Suprapubic skin (tissue), 4 donors: ENCODE measurements around the gene FES. TPM values are rescaled to one million over a fixed set of nuclear protein-coding genes. Genes with fewer than 3 reads are reported as not detected.
A peak's percentile ranks its signal among the peaks of the same experiment; 100 is the strongest.

Experiments
- DNase-seq, 2 donors: peaks; one replicate each; pipeline ENCODE4 v3.0.0-alpha.2; 2019; ENCODE audit warnings: low spot score in 2 of 2
- H3K27ac ChIP-seq: fragments of 200-600 bp; sonication (generic); one replicate; pipeline ENCODE4 v1.5.1; 2019
- H3K27me3 ChIP-seq: fragments of 200-600 bp; sonication (generic); one replicate; pipeline ENCODE4 v1.5.1; 2019
- H3K36me3 ChIP-seq: fragments of 200-600 bp; sonication (generic); one replicate; pipeline ENCODE4 v1.5.1; 2019
- H3K4me1 ChIP-seq: fragments of 200-600 bp; sonication (generic); one replicate; pipeline ENCODE4 v1.5.1; 2019
- H3K4me3 ChIP-seq: fragments of 200-600 bp; sonication (generic); one replicate; pipeline ENCODE4 v1.5.1; 2019; ENCODE audit warnings: mild to moderate bottlenecking
- H3K9me3 ChIP-seq: fragments of 200-600 bp; sonication (generic); one replicate; pipeline ENCODE4 v1.5.1; 2019
- EP300 ChIP-seq: sonication (generic); formaldehyde crosslinking; IDR thresholded peaks from one replicate; pipeline ENCODE4 v1.6.1; 2017; ENCODE audit warnings: antibody characterized with exemption
- POLR2A ChIP-seq, 2 donors: fragments of 450-650 bp; IDR thresholded peaks; one replicate each; pipeline ENCODE4 v1.6.1; 2017; ENCODE audit warnings: antibody characterized with exemption in 2 of 2, mild to moderate bottlenecking in 2 of 2, moderate library complexity in 2 of 2
- POLR2AphosphoS5 ChIP-seq, 3 donors: sonication (generic); formaldehyde crosslinking; IDR thresholded peaks; one replicate each; pipeline ENCODE4 v1.6.1; 2017; ENCODE audit warnings: antibody characterized with exemption in 3 of 3
- WGBS: methylation state at CpG from one replicate; pipeline ENCODE4 v1.1.5; 2018; 5-methylcytosine and 5-hydroxymethylcytosine counted together
- total RNA-seq, 4 donors: library from RNA; depleted of rRNA; stranded (reverse); fragments of >200 nt; gene quantifications; one replicate each; pipeline ENCODE4 v1.1.0, GENCODE V29; 2016
- TF ChIP-seq, protein P1 (sequence below), 2 donors: fragments of 200-600 bp in 1 of 2; fragments of 450-650 bp in 1 of 2; sonication (generic) in 1 of 2; IDR thresholded peaks; one replicate each; pipeline ENCODE4 v1.5.1; 2016 to 2019; ENCODE audit warnings: antibody characterized with exemption in 2 of 2, mild to moderate bottlenecking in 1 of 2, moderate library complexity in 1 of 2

FES gene
- total RNA-seq, 4 donors from 2014 or later, result 6.3 to 18.7 (median 11.8) TPM

DNA sequence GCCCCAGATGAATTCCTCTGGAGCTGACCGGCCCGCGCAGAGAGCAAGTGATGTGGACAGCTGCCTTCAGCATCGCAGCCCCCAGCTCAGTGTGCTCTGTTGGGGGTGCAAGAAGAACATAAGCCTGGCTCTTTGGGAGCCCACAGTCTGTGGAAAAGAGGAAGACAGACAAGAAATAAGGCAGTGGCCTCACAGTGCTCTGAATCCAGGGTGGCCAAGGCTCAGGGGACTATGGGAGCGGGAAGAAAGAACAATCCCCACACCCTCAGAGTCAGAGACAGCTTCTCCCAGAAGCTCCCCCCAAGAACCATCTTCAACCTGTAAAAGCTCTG, 48.3 kb downstream of the FES start:
- H3K27me3 ChIP-seq, result no peaks in the 10 kb centered on the region
- H3K4me3 ChIP-seq, result peak overlapping the region; percentile 64
- no peaks in the 10 kb centered on the region for H3K9me3 ChIP-seq
- H3K4me1 ChIP-seq, result peaks cover 72% of the 10 kb centered on the region
- TF ChIP-seq EP300 (no peak), POLR2A (IDR thresholded peaks at IDR 0.05) (no peak), POLR2AphosphoS5 (IDR thresholded peaks at IDR 0.05) (no peak)
- TF ChIP-seq, protein P1, sequence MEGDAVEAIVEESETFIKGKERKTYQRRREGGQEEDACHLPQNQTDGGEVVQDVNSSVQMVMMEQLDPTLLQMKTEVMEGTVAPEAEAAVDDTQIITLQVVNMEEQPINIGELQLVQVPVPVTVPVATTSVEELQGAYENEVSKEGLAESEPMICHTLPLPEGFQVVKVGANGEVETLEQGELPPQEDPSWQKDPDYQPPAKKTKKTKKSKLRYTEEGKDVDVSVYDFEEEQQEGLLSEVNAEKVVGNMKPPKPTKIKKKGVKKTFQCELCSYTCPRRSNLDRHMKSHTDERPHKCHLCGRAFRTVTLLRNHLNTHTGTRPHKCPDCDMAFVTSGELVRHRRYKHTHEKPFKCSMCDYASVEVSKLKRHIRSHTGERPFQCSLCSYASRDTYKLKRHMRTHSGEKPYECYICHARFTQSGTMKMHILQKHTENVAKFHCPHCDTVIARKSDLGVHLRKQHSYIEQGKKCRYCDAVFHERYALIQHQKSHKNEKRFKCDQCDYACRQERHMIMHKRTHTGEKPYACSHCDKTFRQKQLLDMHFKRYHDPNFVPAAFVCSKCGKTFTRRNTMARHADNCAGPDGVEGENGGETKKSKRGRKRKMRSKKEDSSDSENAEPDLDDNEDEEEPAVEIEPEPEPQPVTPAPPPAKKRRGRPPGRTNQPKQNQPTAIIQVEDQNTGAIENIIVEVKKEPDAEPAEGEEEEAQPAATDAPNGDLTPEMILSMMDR (IDR thresholded peaks at IDR 0.05), result no peak
- H3K36me3 ChIP-seq, result peaks cover 5% of the 10 kb centered on the region
- H3K27ac ChIP-seq, result peak overlapping the region; percentile 82
- DNase-seq, result no peak
- 16% methylated on average over 4 of the region's 5 CpGs for WGBS

GRCh38 chr15:90933301-90933700, 49.0 kb downstream of the FES start:
- DNase-seq, result no peak

DNA sequence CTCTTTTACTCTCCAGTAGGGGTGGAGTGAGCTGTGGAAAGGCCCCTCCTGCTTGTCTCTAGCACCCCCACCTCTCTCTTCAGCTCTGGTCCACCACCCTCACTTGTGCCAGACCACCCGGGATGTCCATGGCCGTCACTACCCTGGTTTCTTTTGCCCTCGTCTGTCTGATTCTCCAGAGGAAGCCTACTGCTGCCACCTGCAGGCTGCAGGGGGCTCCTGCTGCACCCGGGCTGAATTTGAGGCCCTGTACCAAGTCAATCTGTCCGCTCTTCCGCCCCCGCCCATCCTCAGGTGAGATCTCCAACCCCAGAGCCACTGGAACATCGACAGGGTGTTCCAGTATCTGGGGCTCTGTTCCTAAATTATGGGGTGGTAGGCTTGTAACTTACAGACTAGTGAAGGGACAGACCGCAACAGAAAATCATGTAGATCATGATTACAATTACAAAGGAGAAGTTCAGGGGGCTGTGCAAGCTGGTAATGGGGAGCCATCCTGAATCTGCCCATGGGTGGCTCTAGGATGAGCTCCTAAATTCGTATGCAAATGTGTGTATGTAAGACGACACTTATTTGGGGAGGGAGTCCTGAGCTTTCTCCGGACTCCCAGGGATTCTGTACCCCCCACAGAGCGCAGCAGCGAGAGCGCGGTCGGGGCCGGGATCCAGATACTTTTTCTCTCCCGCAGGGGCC, 50.1 kb downstream of the FES start:
- DNase-seq, result peak in 1 of 2 donors; percentile 90
- peak overlapping the region; percentile 85 for H3K4me3 ChIP-seq
- under 1% methylated on average over 15 of the region's 19 CpGs for WGBS

More at GRCh38 chr15:90933301-90933700, 49.0 kb downstream of the FES start:
- TF ChIP-seq POLR2A (IDR thresholded peaks at IDR 0.05), result no peak
- TF ChIP-seq, protein P1 (IDR thresholded peaks at IDR 0.05), result no peak
- TF ChIP-seq EP300, result no peak
- no peak for TF ChIP-seq POLR2AphosphoS5 (IDR thresholded peaks at IDR 0.05)
- WGBS, result 79% methylated on average over 1 of the region's 1 CpG
- Histone ChIP-seq H3K36me3 (peaks cover 5% of the 10 kb centered on the region), H3K27me3 (no peaks in the 10 kb centered on the region), H3K4me1 (peaks cover 72% of the 10 kb centered on the region), H3K9me3 (no peaks in the 10 kb centered on the region), H3K27ac (no peak overlapping the region), H3K4me3 (no peak overlapping the region)

DNA sequence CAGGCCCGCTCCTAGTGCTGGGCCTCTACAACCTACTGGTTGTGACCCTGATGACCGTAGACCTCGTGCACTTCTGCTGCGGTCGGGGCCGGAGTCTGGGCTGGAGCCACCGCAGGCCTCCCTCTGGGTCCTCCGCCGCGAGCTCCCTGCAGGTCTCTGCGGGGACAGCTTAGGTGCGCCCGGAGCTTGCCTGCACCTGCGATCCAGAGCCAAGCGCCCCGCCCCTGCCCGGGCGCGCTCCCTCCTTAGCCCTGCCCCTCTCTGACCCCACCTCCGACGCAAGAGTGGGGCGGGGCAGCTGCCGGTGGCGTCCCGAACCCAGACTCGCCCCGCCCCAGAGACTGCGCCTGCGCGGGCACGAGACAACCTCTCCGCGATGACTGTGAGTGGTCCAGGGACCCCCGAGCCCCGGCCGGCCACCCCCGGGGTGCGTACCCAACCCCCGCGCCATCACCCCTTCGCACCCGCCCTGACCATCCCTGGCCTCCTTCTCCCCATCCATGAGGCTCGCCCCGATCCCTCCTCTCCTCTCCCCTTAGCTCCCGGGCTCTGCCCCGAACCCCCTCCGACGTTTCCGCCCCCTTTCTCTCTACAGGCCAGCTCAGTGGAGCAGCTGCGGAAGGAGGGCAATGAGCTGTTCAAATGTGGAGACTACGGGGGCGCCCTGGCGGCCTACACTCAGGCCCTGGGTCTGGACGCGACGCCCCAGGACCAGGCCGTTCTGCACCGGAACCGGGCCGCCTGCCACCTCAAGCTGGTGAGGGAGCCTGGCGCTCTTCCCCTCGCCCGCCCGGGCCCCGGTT, 50.8 kb downstream of the FES start, which contains the start of gene UNC45A:
UNC45A (plus strand) TSS at position 337 of the 803 bp plus-strand sequence; CDS start at position 377, 40 bp downstream.
- H3K4me1 ChIP-seq, result peaks cover 61% of the 10 kb centered on the region
- peaks cover 20% of the 10 kb centered on the region for H3K36me3 ChIP-seq
- H3K27me3 ChIP-seq, result no peaks in the 10 kb centered on the region
- 0% methylated on average over 13 of the region's 65 CpGs for whole genome bisulfite sequencing
- peak; percentile 93 for DNase-seq
- TF ChIP-seq POLR2A (IDR thresholded peaks at IDR 0.05) (peak in 1 of 2 donors; percentile 16), EP300 (no peak), POLR2AphosphoS5 (IDR thresholded peaks at IDR 0.05) (no peak)
- TF ChIP-seq, protein P1 (IDR thresholded peaks at IDR 0.05), result no peak
- H3K9me3 ChIP-seq, result no peaks in the 10 kb centered on the region
- H3K4me3 ChIP-seq, result peak within 1 kb of the TSS; percentile 85
- peak within 1 kb of the TSS; percentile 86 for H3K27ac ChIP-seq

More for the DNA sequence above, 50.1 kb downstream of the FES start:
- peaks cover 12% of the 10 kb centered on the region for H3K36me3 ChIP-seq
- no peaks in the 10 kb centered on the region for H3K9me3 ChIP-seq
- peak overlapping the region; percentile 86 for H3K27ac ChIP-seq
- TF ChIP-seq, protein P1 (IDR thresholded peaks at IDR 0.05), result peak; percentile 80 to 95
- no peak for TF ChIP-seq POLR2AphosphoS5 (IDR thresholded peaks at IDR 0.05)
- no peaks in the 10 kb centered on the region for H3K27me3 ChIP-seq
- peaks cover 67% of the 10 kb centered on the region for H3K4me1 ChIP-seq

- WGBS, result 77% methylated on average over 1 of the region's 1 CpG
- Histone ChIP-seq H3K4me3 (no peak overlapping the region), H3K27me3 (no peaks in the 10 kb centered on the region), H3K9me3 (no peaks in the 10 kb centered on the region), H3K4me1 (peaks cover 45% of the 10 kb centered on the region), H3K27ac (no peak overlapping the region), H3K36me3 (peaks cover 37% of the 10 kb centered on the region)
- no peak for DNase-seq
- TF ChIP-seq POLR2A (IDR thresholded peaks at IDR 0.05) (no peak), EP300 (no peak), POLR2AphosphoS5 (IDR thresholded peaks at IDR 0.05) (no peak)
- TF ChIP-seq, protein P1 (IDR thresholded peaks at IDR 0.05), result no peak
Observed at GRCh38 chr15:90936823-90937222, 52.5 kb downstream of the FES start.
